Measurements from ENCODE around the gene CEP350. TPM values are rescaled to one million over a fixed set of nuclear protein-coding genes. Genes with fewer than 3 reads are reported as not detected.
A peak's percentile ranks its signal among the peaks of the same experiment; 100 is the strongest.

Gene CEP350
- total RNA-seq, 2 donors from 2014 or later = 63.0 to 66.8 TPM

GRCh38 chr1:180155182-180155682 is 200.6 kb downstream of the CEP350 start:
- Mint-ChIP-seq H3K27ac (peak overlapping the region; percentile 96), H3K36me3 (ENCODE audit: low read depth) (peaks cover 5% of the 10 kb centered on the region), H3K27me3 (no peaks in the 10 kb centered on the region), H3K4me3 (peak overlapping the region; percentile 98), H3K4me1 (peaks cover 33% of the 10 kb centered on the region)
- DNase-seq (no peak), ATAC-seq (no peak)
- H3K9me3 ChIP-seq (ENCODE audit: control insufficient read depth, low read length, poor library complexity, severe bottlenecking) = no peaks in the 10 kb centered on the region

GRCh38 chr1:180156201-180156600 is 201.6 kb downstream of the CEP350 start:
- H3K4me1 Mint-ChIP-seq = peaks cover 33% of the 10 kb centered on the region
- H3K36me3 Mint-ChIP-seq (ENCODE audit: low read depth) = peaks cover 5% of the 10 kb centered on the region
- ATAC-seq (no peak), DNase-seq (no peak)
- no peaks in the 10 kb centered on the region for H3K9me3 ChIP-seq (ENCODE audit: control insufficient read depth, low read length, poor library complexity, severe bottlenecking)
- H3K27me3 Mint-ChIP-seq = no peaks in the 10 kb centered on the region
- H3K4me3 Mint-ChIP-seq = peak overlapping the region; percentile 45
- H3K27ac Mint-ChIP-seq = peak overlapping the region; percentile 96

- peak overlapping the region; percentile 7 for H3K4me3 Mint-ChIP-seq
- no peak for DNase-seq
- no peak overlapping the region for H3K27ac Mint-ChIP-seq
- H3K9me3 ChIP-seq (ENCODE audit: control insufficient read depth, low read length, poor library complexity, severe bottlenecking) = no peaks in the 10 kb centered on the region
- H3K27me3 Mint-ChIP-seq = no peaks in the 10 kb centered on the region
- ATAC-seq = no peak
- peaks cover 33% of the 10 kb centered on the region for H3K4me1 Mint-ChIP-seq
- H3K36me3 Mint-ChIP-seq (ENCODE audit: low read depth) = peaks cover 5% of the 10 kb centered on the region
These were observed 202.1 kb downstream of the CEP350 start for GRCh38 chr1:180156631-180157091.

- DNase-seq (no peak), ATAC-seq (no peak)
- H3K27ac Mint-ChIP-seq = no peak overlapping the region
- H3K36me3 Mint-ChIP-seq (ENCODE audit: low read depth) = peaks cover 5% of the 10 kb centered on the region
- no peak overlapping the region for H3K4me3 Mint-ChIP-seq
- H3K4me1 Mint-ChIP-seq = peaks cover 33% of the 10 kb centered on the region
- no peaks in the 10 kb centered on the region for H3K9me3 ChIP-seq (ENCODE audit: control insufficient read depth, low read length, poor library complexity, severe bottlenecking)
- H3K27me3 Mint-ChIP-seq = no peaks in the 10 kb centered on the region
These were observed 202.5 kb downstream of the CEP350 start for GRCh38 chr1:180157108-180157507.

GRCh38 chr1:180157576-180158057 is 203.0 kb downstream of the CEP350 start:
- Mint-ChIP-seq H3K4me3 (no peak overlapping the region), H3K27me3 (no peaks in the 10 kb centered on the region), H3K4me1 (peaks cover 33% of the 10 kb centered on the region), H3K27ac (no peak overlapping the region), H3K36me3 (ENCODE audit: low read depth) (peaks cover 5% of the 10 kb centered on the region)
- DNase-seq (no peak), ATAC-seq (no peak)
- H3K9me3 ChIP-seq (ENCODE audit: control insufficient read depth, low read length, poor library complexity, severe bottlenecking) = no peaks in the 10 kb centered on the region

GRCh38 chr1:180158149-180159147 is 203.8 kb downstream of the CEP350 start:
- H3K4me1 Mint-ChIP-seq = peaks cover 32% of the 10 kb centered on the region
- H3K27ac Mint-ChIP-seq = no peak overlapping the region
- peaks cover 5% of the 10 kb centered on the region for H3K36me3 Mint-ChIP-seq (ENCODE audit: low read depth)
- peak overlapping the region; percentile 45 for H3K4me3 Mint-ChIP-seq
- DNase-seq (no peak), ATAC-seq (no peak)
- no peaks in the 10 kb centered on the region for H3K27me3 Mint-ChIP-seq
- H3K9me3 ChIP-seq (ENCODE audit: control insufficient read depth, low read length, poor library complexity, severe bottlenecking) = no peaks in the 10 kb centered on the region

- ATAC-seq = no peak
These were observed 205.7 kb downstream of the CEP350 start for GRCh38 chr1:180160357-180160756.

GRCh38 chr1:180163041-180163440 is 208.4 kb downstream of the CEP350 start:
- Mint-ChIP-seq H3K4me3 (no peak overlapping the region), H3K4me1 (peaks cover 21% of the 10 kb centered on the region), H3K27ac (no peak overlapping the region), H3K36me3 (ENCODE audit: low read depth) (peaks cover 3% of the 10 kb centered on the region), H3K27me3 (no peaks in the 10 kb centered on the region)
- no peak for DNase-seq
- ATAC-seq = no peak
- no peaks in the 10 kb centered on the region for H3K9me3 ChIP-seq (ENCODE audit: control insufficient read depth, low read length, poor library complexity, severe bottlenecking)

More at GRCh38 chr1:180160357-180160756, 205.7 kb downstream of the CEP350 start:
- peaks cover 7% of the 10 kb centered on the region for H3K36me3 Mint-ChIP-seq (ENCODE audit: low read depth)
- DNase-seq = no peak
- no peak overlapping the region for H3K27ac Mint-ChIP-seq
- H3K4me1 Mint-ChIP-seq = peaks cover 33% of the 10 kb centered on the region
- H3K9me3 ChIP-seq (ENCODE audit: control insufficient read depth, low read length, poor library complexity, severe bottlenecking) = no peaks in the 10 kb centered on the region
- no peaks in the 10 kb centered on the region for H3K27me3 Mint-ChIP-seq
- H3K4me3 Mint-ChIP-seq = no peak overlapping the region

Other genes with a start within 250 kb of the CEP350 start
- under 1 TPM in 1 of 2 donors, not detected in 1; 0.10 TPM for gene FAM163A, start 211.5 kb upstream of the CEP350 start, total RNA-seq
- 10 to 100 TPM; 64.0 to 70.9 TPM for gene TOR1AIP2, start 77.0 kb upstream of the CEP350 start, total RNA-seq
- 10 to 100 TPM; 65.1 to 87.6 TPM for gene TOR1AIP1, start 72.5 kb upstream of the CEP350 start, total RNA-seq
- gene QSOX1, start 200.1 kb downstream of the CEP350 start, total RNA-seq = 10 to 100 TPM; 22.0 to 25.0 TPM

Data from T-helper 17 cell (primary cell).